GM21515 (cell line): ENCODE data around the gene FGF13.
A peak's percentile ranks its signal among the peaks of the same experiment; 100 is the strongest.

Experiments
- ATAC-seq: cut with Tn5 transposase; IDR thresholded peaks from one replicate; pipeline ENCODE4 v1.9.1; 2021; ENCODE audit not compliant: unreplicated experiment

FGF13 gene

GRCh38 chrX:138711399-138712347, at the start of gene FGF13:
FGF13 (minus strand) TSS chrX:138711717; CDS start chrX:138711003, 714 bp downstream.
- no peak for ATAC-seq

DNA sequence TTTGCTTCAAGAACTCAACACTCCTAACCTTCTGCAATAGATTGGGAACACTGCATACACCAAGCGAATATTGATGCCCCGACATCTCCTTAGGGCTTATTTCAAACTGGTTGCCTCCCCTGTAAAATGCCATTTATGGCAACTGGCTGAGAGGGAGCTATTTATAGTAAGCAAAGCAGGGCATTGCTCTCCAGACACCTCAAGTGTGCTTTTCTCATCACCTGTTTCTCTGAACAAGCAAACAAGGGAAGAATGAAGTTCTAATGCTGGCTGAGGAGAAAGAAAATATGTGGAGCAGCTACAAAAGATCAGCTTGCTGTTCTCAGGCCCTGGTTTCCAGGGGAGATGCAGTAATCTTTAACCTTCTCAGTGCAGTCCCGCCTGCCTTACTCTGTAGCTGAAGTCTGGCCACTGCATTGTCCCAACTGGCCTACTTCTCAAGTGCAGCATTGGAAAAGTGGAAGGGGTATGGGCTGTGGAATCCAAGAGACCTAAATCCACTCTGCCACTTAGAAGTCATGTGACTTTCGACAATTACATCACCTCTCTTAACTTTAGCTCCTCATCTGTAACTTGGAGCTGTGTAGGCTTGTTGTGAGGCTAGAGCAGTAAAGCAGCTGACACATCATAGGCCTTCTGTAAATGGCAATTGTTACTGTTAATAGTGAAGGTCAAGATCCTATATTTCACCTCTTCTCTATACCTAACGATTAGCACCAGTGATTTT, 47.9 kb upstream of the FGF13 start:
- no peak for ATAC-seq

GRCh38 chrX:138756234-138756633, 44.7 kb upstream of the FGF13 start:
- ATAC-seq: no peak

DNA sequence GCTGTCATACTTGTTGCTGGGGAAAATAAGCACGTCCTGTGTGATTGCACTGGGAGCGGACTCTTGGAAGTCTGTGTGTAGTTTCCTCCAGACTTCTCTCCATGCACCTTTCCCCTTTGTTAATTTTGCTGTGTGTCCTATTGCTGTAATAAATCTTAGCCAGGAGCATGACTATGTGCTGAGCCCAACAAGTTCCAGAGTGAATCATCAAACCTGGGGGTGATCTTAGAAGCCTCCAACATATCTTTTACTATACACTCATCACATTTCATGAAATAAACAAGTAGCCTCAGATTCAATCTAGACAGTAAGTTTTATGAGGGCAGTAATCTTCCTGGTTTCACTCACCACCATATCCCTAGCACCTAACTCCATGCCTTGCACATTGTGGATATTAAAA, 43.3 kb upstream of the FGF13 start:
- no peak for ATAC-seq

- ATAC-seq: no peak
Observed at GRCh38 chrX:138748480-138748879, 37.0 kb upstream of the FGF13 start.

GRCh38 chrX:138745196-138745595, 33.7 kb upstream of the FGF13 start:
- peak; percentile 63 for ATAC-seq

GRCh38 chrX:138742217-138742616, 30.7 kb upstream of the FGF13 start:
- no peak for ATAC-seq

DNA sequence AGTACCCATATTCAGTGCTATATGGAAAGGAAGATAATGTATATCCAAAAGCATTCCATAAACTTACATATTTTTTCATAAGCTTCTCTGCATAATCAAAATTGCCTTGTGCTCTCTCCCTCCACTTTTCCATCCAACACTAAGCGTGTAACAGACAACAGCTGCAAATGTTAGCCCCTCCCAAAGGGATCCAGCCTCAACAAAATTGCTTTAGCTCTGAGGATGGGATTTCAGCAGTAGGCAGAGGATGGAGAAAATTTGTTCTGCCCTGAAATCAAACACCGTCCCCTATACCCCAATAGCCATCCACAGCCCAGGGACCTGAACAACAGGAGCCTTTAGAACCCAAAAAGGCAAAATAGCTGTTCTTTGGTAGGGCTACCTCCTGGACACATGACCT, 28.8 kb upstream of the FGF13 start:
- ATAC-seq: no peak

- ATAC-seq: no peak
Observed at GRCh38 chrX:138723301-138723700, 11.8 kb upstream of the FGF13 start.

DNA sequence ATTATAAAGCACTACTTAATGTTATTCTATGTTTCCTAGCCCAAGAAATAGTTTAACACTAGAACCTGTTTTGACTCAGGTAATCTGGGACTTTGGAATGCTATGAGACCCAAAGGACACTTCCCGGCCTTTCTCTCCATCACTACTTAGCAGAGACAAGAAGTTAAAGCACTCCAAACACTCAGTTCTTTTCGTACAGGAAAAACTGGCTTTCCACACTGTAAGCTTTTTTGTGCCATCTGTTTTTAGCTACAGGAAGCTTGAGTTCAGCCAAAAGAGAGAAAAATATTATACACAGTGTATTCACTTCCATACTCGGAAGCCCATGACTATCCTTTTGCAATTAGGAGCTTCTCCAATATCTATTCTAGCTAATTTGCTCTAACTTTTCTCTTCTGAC, 7.9 kb upstream of the FGF13 start:
- no peak for ATAC-seq

DNA sequence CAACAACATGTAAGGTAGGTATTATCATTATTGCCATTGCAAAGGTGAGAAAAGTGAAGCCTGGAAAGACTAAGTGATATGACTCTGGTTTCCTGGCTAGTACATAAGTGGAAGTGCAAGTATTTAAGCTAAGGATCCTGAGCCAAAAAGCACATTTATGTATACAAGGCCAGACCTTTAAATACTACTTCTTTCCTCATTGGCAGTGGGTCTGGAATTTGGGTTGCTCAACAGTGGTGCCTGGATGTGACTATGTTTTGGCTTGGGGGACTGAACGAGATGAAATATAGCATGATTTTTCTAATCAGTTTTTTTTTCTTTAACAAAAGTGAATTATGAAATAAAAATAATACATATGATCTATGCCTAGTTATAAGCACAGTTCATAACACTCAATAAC, 7.4 kb upstream of the FGF13 start:
- no peak for ATAC-seq

GRCh38 chrX:138710866-138711341, 613 bp downstream of the FGF13 start:
- no peak for ATAC-seq

GRCh38 chrX:138709886-138710791, 1.4 kb downstream of the FGF13 start:
- no peak for ATAC-seq

GRCh38 chrX:138708268-138708667, 3.2 kb downstream of the FGF13 start:
- ATAC-seq: no peak

- no peak for ATAC-seq
Observed at GRCh38 chrX:138704596-138704995, 6.9 kb downstream of the FGF13 start.

- ATAC-seq: no peak
Observed at GRCh38 chrX:138704101-138704500, 7.4 kb downstream of the FGF13 start.

DNA sequence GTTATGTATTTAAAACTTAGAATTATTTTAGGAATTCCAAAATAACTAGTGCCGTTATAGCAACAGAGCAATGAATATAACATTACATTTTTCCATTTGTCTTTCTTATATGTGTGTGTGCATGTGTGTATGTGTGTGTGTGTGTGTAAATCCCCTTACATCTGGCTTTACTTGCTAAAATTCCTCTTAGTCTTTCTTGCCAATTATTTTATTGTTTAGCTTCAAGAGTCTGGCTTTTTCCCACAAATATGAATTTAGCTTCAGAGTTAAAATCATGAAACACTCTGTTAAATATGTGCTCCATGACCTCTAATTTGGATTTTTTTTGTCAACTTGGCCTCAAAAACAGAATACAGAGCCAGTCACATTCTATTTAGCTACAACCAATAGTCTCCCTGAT, 18.9 kb downstream of the FGF13 start:
- ATAC-seq: no peak

DNA sequence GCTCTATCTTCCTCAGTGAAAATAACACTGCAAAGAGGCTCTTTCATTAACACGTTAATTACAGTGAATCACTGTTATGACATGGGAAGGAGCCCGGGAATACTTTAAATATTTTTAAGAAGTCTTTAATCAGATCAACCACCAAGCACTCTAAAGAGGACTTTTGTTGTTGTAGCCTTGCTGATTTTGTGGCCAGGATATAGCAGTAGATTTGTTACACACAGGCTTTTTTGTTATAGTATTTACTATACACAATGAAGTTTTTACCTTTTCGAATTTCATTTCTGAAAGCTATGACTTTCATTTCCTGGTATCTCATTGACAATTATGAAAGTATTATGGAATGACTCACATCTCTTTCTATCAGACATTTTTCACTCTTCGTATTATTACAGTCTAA, 20.3 kb downstream of the FGF13 start:
- no peak for ATAC-seq

- no peak for ATAC-seq
Observed at GRCh38 chrX:138690591-138690990, 20.9 kb downstream of the FGF13 start.

GRCh38 chrX:138683600-138683999, 27.9 kb downstream of the FGF13 start:
- ATAC-seq: no peak

DNA sequence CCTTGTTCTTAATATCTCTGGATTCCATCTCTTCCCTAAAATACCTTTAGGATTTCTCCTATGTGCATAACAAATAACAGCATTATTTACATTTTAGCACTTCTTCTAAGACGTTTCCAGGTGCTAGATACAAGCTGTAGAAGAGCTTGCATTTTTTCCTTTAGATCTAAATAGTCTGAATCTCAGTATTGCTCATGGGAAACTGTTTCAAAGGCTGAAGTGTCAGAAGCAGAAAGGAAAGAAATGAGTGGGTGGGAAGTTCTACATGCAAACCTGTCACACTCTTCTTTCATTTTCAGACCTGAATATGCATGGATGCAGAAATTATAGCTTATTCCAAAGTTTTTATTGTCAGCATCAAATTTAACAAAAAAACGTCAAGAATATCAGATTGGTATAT, 41.8 kb downstream of the FGF13 start:
- ATAC-seq: no peak
